GM21576 (cell line): ENCODE results near the gene RAE1.
"Not testable (repeated sequence)": the region's sequence is repeated elsewhere in the genome, so short reads cannot be mapped to it uniquely, and the experiment has no call there.

Source experiments
- ATAC-seq: cut with Tn5 transposase; IDR thresholded peaks from one replicate; pipeline ENCODE4 v1.9.1; 2021; ENCODE audit warnings: mild to moderate bottlenecking, moderate library complexity; ENCODE audit not compliant: unreplicated experiment

The RAE1 gene

GRCh38 chr20:57325632-57326356 lies 25.3 kb upstream of the RAE1 start:
- no peak for ATAC-seq

- ATAC-seq: no peak
Observed at GRCh38 chr20:57326667-57327455, 24.2 kb upstream of the RAE1 start.

- no peak for ATAC-seq
Observed at GRCh38 chr20:57327820-57328219, 23.2 kb upstream of the RAE1 start.

GRCh38 chr20:57329608-57330221 lies 21.3 kb upstream of the RAE1 start, which contains the start of gene SPO11:
SPO11 (plus strand) TSS chr20:57329803; CDS start chr20:57329868, 65 bp downstream.
- no peak for ATAC-seq

- no peak for ATAC-seq
Observed at GRCh38 chr20:57330998-57331397, 20.1 kb upstream of the RAE1 start.

GRCh38 chr20:57332105-57333089 lies 18.7 kb upstream of the RAE1 start:
- ATAC-seq: no peak

- ATAC-seq: no peak
Observed at GRCh38 chr20:57335392-57335791, 15.7 kb upstream of the RAE1 start.

- no peak for ATAC-seq
Observed at GRCh38 chr20:57341663-57342062, 9.4 kb upstream of the RAE1 start.

- ATAC-seq: no peak
Observed at GRCh38 chr20:57342829-57343228, 8.2 kb upstream of the RAE1 start.

- no peak for ATAC-seq
Observed at GRCh38 chr20:57346477-57346876, 4.6 kb upstream of the RAE1 start.

- ATAC-seq: no peak
Observed at GRCh38 chr20:57347393-57347792, 3.7 kb upstream of the RAE1 start.

- ATAC-seq: not testable (repeated sequence)
Observed at GRCh38 chr20:57348200-57348921, 2.7 kb upstream of the RAE1 start.

- ATAC-seq: not testable (repeated sequence)
Observed at GRCh38 chr20:57348922-57349574, 2.0 kb upstream of the RAE1 start.

GRCh38 chr20:57350081-57350710 lies 859 bp upstream of the RAE1 start:
- ATAC-seq: no peak

- ATAC-seq: not testable (repeated sequence)
Observed at GRCh38 chr20:57350726-57351041, 371 bp upstream of the RAE1 start.

- no peak for ATAC-seq
Observed at GRCh38 chr20:57352305-57352704, 1.2 kb downstream of the RAE1 start.

- no peak for ATAC-seq
Observed at GRCh38 chr20:57353351-57353750, 2.3 kb downstream of the RAE1 start.

- ATAC-seq: no peak
Observed at GRCh38 chr20:57361517-57361916, 10.5 kb downstream of the RAE1 start.

GRCh38 chr20:57364451-57364850 lies 13.4 kb downstream of the RAE1 start:
- no peak for ATAC-seq
